Right lobe of liver (tissue), 4 donors: ENCODE data around the gene ARL4C.

ENCODE experiments used
- POLR2A ChIP-seq: fragments of 450-650 bp; IDR thresholded peaks from one replicate; pipeline ENCODE4 v1.6.1; 2017; ENCODE audit warnings: antibody characterized with exemption, mild to moderate bottlenecking
- TF ChIP-seq, protein P1 (sequence below), 4 donors: fragments of 200-600 bp in 3 of 4; fragments of 450-650 bp in 1 of 4; IDR thresholded peaks; one replicate each; pipeline versions ENCODE4 v1.5.1 to v1.8.0; 2016 to 2022; ENCODE audit warnings: antibody characterized with exemption in 4 of 4, mild to moderate bottlenecking in 2 of 4
- donor health status: DM: no; HTN: no; CAD: no.
- donor health status: DM: no; HTN: no; CAD: no.
- donor health status: DM: no; HTN: yes; CAD: no.

DNA sequence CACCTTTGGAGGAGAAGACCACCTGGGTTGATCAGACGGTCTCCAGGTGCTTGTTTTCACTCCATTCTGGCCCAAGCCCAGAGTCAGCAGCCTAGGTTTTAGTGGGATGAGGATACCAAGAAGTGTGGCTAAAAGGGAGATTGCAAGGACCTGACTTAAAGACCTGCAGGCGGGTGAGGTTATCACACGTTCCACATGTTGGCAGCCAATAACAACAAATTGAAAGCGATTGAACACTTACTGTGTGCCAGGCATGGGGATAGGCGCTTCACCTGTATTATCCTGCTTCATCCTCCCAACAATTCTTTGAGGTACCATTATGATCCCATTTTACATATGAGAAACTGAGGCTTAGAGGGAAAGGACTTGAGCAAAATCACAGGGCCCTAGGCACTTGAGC, 5.0 kb downstream of the ARL4C start:
- TF ChIP-seq POLR2A, result no peak
- TF ChIP-seq, protein P1, sequence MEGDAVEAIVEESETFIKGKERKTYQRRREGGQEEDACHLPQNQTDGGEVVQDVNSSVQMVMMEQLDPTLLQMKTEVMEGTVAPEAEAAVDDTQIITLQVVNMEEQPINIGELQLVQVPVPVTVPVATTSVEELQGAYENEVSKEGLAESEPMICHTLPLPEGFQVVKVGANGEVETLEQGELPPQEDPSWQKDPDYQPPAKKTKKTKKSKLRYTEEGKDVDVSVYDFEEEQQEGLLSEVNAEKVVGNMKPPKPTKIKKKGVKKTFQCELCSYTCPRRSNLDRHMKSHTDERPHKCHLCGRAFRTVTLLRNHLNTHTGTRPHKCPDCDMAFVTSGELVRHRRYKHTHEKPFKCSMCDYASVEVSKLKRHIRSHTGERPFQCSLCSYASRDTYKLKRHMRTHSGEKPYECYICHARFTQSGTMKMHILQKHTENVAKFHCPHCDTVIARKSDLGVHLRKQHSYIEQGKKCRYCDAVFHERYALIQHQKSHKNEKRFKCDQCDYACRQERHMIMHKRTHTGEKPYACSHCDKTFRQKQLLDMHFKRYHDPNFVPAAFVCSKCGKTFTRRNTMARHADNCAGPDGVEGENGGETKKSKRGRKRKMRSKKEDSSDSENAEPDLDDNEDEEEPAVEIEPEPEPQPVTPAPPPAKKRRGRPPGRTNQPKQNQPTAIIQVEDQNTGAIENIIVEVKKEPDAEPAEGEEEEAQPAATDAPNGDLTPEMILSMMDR (IDR thresholded peaks at IDR 0.05), result no peak
